Hepatic stellate cell (primary cell): ENCODE measurements around the gene TAS1R1.
"Not testable (repeated sequence)": the region's sequence is repeated elsewhere in the genome, so short reads cannot be mapped to it uniquely, and the experiment has no call there.

ENCODE experiments used
- DNase-seq: peaks from one replicate; pipeline ENCODE4 v3.0.0; 2011; ENCODE audit warnings: low spot score

TAS1R1 gene

GRCh38 chr1:6521536-6521935 lies 33.6 kb upstream of the TAS1R1 start:
- DNase-seq, result no peak

DNA sequence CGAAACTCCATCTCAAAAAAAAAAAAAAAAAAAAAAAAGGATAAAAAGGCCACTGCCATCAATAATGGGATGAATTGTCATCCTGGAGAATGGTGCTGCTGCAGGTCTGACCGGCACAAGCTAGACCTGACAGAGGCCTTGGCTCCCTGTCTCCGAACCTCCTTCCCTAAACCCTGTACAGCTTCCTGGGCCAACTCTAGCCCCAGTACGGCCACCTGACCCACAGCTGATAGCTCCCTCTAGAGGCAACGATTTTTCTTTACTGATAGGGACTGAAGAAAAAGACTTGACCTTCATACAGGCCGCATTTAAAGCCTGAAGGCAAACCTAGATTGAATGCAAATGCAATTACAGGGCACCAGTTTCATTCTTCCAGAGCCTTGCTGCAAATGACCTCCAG lies 31.5 kb upstream of the TAS1R1 start:
- peak; percentile 74 for DNase-seq

GRCh38 chr1:6526316-6526715 lies 28.8 kb upstream of the TAS1R1 start:
- DNase-seq, result no peak

- no peak for DNase-seq
These were observed 26.6 kb upstream of the TAS1R1 start for GRCh38 chr1:6528492-6528891.

GRCh38 chr1:6530504-6531160 lies 24.5 kb upstream of the TAS1R1 start:
- DNase-seq, result no peak

GRCh38 chr1:6531996-6532395 lies 23.1 kb upstream of the TAS1R1 start:
- DNase-seq, result no peak

DNA sequence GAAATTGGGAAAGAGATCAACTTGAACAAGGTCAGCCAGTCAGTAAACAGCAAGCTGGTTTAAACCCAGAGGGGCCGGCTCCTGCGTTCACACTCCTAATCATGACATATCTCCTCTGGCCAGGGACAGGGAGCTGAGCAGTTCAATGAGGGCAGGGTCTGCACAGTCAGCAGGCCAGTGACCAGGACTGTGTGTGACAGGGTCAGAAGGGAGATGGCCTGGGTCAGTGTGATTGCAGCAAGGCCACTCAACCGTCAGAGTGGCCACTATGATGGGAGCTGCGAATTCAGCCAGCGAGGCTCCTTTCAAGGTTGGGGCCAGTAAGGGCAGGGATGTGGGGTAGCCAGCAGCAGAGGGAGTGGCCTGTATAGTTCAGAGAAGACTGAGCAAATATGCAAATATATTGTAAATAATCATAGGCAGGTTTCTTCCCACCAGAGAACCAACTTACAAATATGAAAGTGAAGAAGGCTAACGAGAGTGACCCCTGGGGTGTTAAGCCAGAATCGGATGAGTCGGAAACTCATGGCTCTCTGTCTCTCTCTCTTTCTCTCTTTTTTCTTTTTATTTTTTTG lies 20.8 kb upstream of the TAS1R1 start:
- DNase-seq, result no peak

DNA sequence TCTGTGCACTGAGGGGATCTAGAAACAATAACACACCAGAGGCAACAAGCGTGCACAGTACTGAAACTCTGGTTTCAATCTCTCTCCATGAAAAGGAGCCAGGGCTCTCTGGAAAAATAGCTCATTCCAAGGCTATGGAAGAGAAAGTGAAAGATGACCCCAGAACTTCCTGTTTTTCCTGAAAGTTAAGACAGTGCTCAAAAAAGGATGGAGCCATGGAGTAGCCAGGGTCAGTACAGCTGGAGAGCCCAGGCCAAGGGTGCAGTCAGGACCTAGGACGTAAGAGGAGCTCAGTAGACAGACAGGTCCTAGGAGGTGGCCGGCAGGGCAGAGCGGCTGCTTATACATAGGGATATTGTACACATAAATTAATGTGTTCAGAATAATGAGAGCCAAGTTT lies 19.9 kb upstream of the TAS1R1 start:
- no peak for DNase-seq

- DNase-seq, result no peak
These were observed 18.8 kb upstream of the TAS1R1 start for GRCh38 chr1:6536291-6536690.

DNA sequence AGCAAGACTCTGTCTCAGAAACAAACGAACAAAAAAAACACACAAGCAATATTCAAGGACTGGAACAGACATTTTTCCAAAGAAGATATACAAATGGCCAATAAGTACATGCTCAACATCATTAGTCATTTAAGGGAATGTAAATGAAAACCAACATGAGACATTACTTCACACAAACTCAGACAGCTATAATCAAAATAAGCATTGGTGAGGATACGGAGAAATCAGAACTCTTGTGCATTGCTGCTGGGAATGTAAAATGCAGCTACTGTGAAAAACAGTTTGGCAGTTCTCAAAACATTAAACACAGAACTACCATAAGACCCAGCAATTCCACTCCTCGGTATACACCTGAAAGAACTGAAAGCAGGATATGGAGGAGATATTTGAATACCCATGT lies 16.2 kb upstream of the TAS1R1 start:
- no peak for DNase-seq

DNA sequence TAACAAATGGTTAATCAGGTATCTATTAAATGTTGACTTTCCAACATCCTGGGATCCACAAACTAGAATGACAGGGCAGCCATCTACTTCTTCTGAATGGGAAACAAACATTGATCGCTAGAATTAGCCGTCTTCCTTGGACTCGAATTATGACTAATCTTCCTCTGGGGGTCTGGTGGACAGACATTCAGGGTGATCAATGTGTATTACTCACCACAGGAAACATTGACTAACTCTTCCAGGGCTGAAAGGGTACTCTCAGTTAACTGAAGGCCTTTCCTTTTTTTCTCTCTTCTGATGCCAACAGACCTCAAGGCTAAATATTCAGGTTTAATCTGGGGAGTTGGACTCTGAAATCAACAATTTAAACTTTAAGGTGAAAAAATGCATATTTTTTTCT lies 10.3 kb upstream of the TAS1R1 start:
- peak; percentile 35 for DNase-seq

- no peak for DNase-seq
These were observed 9.6 kb upstream of the TAS1R1 start for GRCh38 chr1:6545276-6546112.

DNA sequence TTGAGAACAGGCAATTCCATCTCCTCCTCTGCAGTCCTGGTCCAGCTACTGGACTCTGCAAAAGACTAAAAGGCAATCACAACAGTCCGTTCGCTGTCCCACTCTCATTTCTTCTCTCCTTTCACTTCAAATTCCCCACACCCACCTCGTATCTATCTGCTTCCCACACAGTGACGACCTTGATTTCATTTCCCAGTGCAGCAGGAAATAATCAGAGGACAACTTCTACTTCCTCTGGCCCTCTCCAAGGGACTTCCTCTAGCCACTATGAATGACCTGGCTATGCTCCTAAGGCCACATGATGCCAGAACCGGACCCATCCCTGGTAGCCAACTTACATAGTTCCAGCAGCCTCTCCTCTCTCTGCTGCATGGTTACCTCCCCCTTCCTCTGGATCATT lies 8.8 kb upstream of the TAS1R1 start:
- no peak for DNase-seq

DNA sequence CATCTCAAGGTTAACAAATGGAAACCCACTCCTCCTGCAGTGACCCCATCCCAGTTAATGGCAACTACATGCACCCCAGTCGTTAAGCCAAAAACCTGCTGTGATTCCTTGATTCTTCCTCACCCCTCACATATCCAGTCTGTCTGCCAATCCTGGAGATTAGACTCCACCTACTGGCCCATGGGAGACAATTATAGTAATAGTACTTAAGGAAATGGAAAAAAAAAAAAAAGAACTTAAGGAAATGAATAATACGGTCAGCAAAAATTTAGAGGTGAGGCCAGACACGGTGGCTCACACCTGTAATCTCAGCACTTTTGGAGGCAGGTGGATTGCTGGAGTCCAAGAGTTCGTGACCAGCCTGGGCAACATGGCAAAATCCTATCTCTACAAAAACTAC lies 7.8 kb upstream of the TAS1R1 start:
- no peak for DNase-seq

DNA sequence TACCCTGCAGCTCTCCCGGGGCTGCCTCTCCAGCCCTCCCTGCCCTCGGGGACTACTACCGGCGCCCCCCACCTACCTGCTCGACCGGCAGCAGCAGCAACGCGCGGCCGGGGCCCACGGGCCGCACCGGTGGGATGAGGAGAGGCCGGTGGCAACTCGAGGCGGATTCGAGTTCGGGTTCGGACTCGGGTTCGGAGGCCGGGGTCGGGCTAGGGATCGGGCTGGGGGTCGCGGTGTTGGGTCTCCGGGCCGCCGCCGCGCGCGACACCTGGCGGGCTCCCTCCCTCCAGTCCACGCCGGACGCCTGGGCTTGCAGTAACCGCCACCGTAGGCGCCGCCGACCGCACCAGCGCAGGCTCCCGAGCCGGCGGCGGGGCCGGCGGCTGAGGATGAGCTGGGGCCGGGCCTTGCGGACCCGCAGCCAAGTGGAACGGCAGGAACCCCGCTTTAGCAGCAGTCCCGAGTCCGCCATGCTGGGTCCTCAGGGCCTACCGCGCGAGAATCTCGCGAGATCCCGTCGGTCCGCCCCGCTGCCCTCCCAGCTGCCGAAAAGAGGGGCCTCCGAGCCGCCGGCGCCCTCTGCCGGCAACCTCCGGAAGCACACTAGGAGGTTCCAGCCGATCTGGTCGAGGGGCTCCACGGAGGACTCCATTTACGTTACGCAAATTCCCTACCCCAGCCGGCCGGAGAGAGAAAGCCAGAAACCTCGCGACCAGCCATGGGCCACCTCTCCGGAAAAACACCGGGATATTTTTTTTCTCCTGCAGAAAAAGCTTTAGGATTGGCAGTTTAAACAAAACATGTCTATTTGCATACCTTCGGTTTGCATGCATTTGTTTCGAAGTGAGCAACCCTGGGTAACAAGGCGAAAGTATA lies 838 bp upstream of the TAS1R1 start, which contains the start of gene NOL9:
TSS of gene NOL9 (minus strand) at position 483 of the 876 bp plus-strand sequence. CDS start at position 472, 11 bp downstream.
- DNase-seq, result peak; percentile 96

- DNase-seq, result no peak
These were observed 2.5 kb downstream of the TAS1R1 start for GRCh38 chr1:6557597-6557996.

DNA sequence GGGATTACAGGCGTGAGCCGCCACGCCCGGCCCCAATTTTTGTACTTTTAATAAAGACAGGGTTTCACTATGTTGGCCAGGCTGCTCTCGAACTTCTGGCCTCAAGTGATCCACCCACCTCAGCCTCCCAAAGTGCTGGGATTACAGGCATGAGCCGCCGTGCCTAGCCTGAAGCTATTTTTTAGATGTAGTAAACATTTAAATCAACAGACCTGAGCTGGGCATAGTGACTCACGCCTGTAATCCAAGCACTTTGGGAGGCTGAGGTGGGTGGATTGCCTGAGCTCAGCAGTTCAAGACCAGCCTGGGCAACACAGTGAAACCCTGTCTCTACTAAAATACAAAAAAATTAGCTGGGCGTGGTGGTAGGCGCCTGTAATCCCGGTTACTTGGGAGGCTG lies 4.1 kb downstream of the TAS1R1 start:
- not testable (repeated sequence) for DNase-seq

GRCh38 chr1:6560267-6560666 lies 5.2 kb downstream of the TAS1R1 start:
- DNase-seq, result no peak

- no peak for DNase-seq
These were observed 13.9 kb downstream of the TAS1R1 start for GRCh38 chr1:6569033-6569432.

DNA sequence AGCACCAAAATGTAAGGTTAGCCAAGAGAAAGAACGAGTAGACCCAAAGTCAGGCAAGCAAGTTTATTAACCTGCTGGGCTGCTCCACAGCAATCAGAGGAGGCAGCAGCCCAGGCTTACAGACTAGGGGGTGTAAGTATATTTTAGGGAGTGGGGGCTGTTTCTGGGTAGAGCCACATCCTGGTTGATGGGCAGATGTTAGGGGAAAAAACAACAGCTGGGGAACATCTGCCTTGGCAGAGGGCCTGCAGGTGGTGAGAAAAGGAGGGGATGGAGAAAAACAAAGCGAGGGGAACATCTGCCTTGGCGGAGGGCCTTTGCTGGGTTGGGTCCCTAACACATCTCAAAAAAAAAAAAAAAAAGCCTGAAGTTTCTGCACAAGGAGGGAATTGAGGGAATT lies 15.0 kb downstream of the TAS1R1 start:
- no peak for DNase-seq

DNA sequence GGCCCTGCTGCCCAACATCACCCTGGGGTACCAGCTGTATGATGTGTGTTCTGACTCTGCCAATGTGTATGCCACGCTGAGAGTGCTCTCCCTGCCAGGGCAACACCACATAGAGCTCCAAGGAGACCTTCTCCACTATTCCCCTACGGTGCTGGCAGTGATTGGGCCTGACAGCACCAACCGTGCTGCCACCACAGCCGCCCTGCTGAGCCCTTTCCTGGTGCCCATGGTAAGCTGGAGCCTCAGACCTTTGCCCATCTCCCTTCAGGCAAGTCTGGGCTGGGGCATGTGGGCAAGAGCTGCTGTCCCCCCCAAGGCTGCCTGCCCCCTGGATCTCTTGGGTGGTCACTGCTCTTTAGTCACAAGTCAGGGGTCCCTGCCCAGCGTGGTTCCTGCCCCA lies 15.9 kb downstream of the TAS1R1 start:
- no peak for DNase-seq
